ENCODE measurements around the gene TOB1. TPM values are rescaled to one million over a fixed set of nuclear protein-coding genes. Genes with fewer than 3 reads are reported as not detected.

The TOB1 gene
- total RNA-seq, 6 experiments from 2014 or later, result 76.3 to 94.1 (median 89.1) TPM

DNA sequence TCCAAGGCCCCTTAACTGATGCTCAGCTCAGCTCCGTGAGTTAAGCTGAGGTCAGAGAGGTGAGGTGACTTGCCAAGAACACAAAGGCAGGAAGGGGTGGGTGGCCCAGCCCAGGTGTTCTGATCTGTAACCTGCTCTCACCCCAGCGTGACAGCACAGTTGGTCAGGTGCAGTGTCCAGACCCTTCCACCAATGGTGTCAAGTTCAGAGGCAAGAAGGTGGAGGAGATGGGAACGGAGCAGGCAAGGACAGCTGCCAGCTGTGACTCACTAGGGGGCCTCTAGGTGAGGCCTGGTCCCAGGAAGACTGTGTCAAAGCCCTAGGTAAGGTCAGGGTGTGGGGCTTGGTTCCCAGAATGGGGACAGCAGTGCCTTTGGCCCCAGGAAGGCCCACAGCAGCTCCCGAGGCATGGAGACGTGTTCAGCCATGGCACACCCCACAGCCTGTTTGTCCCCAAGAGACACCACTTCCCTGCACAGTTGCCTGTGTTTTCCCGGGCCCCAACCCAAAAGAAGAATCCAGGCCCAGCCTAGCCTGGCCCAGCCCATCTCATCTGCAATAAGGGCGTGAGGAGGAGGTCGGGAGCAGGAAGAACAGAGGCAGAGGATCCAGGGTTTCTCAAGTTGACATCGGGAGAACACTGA, 23.5 kb downstream of the TOB1 start:
- no peak for DNase-seq
- H3K36me3 Mint-ChIP-seq (ENCODE audit: low read depth), result no peaks in the 10 kb centered on the region
- TF ChIP-seq, protein P1, sequence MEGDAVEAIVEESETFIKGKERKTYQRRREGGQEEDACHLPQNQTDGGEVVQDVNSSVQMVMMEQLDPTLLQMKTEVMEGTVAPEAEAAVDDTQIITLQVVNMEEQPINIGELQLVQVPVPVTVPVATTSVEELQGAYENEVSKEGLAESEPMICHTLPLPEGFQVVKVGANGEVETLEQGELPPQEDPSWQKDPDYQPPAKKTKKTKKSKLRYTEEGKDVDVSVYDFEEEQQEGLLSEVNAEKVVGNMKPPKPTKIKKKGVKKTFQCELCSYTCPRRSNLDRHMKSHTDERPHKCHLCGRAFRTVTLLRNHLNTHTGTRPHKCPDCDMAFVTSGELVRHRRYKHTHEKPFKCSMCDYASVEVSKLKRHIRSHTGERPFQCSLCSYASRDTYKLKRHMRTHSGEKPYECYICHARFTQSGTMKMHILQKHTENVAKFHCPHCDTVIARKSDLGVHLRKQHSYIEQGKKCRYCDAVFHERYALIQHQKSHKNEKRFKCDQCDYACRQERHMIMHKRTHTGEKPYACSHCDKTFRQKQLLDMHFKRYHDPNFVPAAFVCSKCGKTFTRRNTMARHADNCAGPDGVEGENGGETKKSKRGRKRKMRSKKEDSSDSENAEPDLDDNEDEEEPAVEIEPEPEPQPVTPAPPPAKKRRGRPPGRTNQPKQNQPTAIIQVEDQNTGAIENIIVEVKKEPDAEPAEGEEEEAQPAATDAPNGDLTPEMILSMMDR (IDR thresholded peaks at IDR 0.05), result no peak
- peaks cover 2% of the 10 kb centered on the region for H3K27me3 Mint-ChIP-seq (ENCODE audit: insufficient read depth)
- no peaks in the 10 kb centered on the region for H3K9me3 Mint-ChIP-seq
- H3K4me1 Mint-ChIP-seq (ENCODE audit: low read depth), result peaks cover 31% of the 10 kb centered on the region
- no peak overlapping the region for H3K27ac Mint-ChIP-seq
- no peak overlapping the region for H3K4me3 Mint-ChIP-seq

DNA sequence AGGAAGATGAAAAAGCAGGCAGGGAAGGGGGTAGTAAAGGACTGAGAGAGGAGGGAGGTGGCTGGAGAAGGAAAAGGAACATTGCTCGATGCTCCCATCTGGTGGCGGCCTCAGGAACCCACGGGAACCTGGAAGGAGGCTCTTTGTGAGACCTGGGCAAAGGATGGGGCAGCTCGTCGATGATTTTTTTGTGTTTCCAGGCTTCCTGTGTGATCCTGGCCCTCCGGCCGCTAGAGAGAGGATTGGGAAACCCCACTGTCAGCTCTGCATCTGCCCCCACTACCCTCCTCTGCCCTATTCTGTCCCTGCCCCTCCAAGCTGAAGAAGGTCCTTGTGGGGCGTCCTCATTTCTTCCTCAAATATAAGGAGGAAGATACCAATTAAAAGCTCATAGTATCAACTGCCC, 24.2 kb downstream of the TOB1 start:
- Mint-ChIP-seq H3K4me1 (ENCODE audit: low read depth) (peaks cover 31% of the 10 kb centered on the region), H3K4me3 (no peak overlapping the region), H3K36me3 (ENCODE audit: low read depth) (no peaks in the 10 kb centered on the region), H3K27ac (no peak overlapping the region), H3K9me3 (no peaks in the 10 kb centered on the region), H3K27me3 (ENCODE audit: insufficient read depth) (peaks cover 8% of the 10 kb centered on the region)
- TF ChIP-seq, protein P1 (IDR thresholded peaks at IDR 0.05), result peak; percentile 86
- DNase-seq, result peak; percentile 60

DNA sequence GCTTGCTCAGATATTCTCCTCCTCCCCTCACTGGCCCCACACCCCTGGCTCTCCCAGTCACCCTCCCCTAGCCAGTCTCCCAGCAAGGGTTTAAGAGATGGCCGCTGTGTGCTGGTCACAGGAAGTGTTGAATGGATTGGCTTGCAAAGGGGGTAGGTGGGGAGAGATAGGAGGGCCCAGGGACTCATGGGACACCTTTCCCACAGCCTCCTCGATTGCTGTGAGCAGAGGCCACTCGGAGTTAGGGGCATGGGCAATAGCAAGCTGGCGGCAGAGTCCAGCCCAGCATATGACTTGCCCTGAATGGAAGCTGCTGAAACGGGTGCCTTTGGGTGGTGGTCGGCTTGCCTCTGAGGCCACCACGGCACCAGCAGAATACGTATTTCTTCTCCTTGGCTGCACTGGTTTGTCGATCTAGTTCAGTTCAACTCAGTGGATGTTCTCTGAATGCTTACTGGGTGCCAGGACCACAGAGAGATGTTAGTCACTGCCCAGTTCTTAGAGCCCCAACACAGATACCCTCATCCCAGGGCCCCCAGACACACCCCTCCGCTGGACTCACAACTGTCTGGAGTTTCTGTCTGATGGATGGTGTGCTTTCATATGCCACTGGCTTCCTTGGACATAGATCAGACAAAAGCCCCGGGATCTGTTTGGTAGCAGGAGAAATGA, 24.7 kb downstream of the TOB1 start:
- Mint-ChIP-seq H3K27ac (no peak overlapping the region), H3K4me1 (ENCODE audit: low read depth) (peaks cover 31% of the 10 kb centered on the region)

DNA sequence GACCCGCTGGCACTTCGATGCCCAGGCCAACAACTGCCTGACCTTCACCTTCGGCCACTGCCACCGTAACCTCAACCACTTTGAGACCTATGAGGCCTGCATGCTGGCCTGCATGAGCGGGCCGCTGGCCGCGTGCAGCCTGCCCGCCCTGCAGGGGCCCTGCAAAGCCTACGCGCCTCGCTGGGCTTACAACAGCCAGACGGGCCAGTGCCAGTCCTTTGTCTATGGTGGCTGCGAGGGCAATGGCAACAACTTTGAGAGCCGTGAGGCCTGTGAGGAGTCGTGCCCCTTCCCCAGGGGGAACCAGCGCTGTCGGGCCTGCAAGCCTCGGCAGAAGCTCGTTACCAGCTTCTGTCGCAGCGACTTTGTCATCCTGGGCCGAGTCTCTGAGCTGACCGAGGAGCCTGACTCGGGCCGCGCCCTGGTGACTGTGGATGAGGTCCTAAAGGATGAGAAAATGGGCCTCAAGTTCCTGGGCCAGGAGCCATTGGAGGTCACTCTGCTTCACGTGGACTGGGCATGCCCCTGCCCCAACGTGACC, 25.8 kb downstream of the TOB1 start:
- no peak overlapping the region for H3K27ac Mint-ChIP-seq
- TF ChIP-seq, protein P1 (IDR thresholded peaks at IDR 0.05), result no peak
- peaks cover 12% of the 10 kb centered on the region for H3K27me3 Mint-ChIP-seq (ENCODE audit: insufficient read depth)
- H3K4me1 Mint-ChIP-seq (ENCODE audit: low read depth), result peaks cover 21% of the 10 kb centered on the region
- no peaks in the 10 kb centered on the region for H3K9me3 Mint-ChIP-seq
- no peak for DNase-seq
- H3K36me3 Mint-ChIP-seq (ENCODE audit: low read depth), result no peaks in the 10 kb centered on the region
- H3K4me3 Mint-ChIP-seq, result no peak overlapping the region

More for the DNA sequence above, 24.7 kb downstream of the TOB1 start:
- Mint-ChIP-seq H3K36me3 (ENCODE audit: low read depth) (no peaks in the 10 kb centered on the region), H3K9me3 (no peaks in the 10 kb centered on the region), H3K4me3 (no peak overlapping the region), H3K27me3 (ENCODE audit: insufficient read depth) (peaks cover 10% of the 10 kb centered on the region)
- DNase-seq, result no peak
- TF ChIP-seq, protein P1 (IDR thresholded peaks at IDR 0.05), result no peak

DNA sequence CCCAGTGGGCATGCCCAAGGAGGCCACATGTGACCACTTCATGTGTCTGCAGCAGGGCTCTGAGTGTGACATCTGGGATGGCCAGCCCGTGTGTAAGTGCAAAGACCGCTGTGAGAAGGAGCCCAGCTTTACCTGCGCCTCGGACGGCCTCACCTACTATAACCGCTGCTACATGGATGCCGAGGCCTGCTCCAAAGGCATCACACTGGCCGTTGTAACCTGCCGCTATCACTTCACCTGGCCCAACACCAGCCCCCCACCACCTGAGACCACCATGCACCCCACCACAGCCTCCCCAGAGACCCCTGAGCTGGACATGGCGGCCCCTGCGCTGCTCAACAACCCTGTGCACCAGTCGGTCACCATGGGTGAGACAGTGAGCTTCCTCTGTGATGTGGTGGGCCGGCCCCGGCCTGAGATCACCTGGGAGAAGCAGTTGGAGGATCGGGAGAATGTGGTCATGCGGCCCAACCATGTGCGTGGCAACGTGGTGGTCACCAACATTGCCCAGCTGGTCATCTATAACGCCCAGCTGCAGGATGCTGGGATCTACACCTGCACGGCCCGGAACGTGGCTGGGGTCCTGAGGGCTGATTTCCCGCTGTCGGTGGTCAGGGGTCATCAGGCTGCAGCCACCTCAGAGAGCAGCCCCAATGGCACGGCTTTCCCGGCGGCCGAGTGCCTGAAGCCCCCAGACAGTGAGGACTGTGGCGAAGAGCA, 26.4 kb downstream of the TOB1 start:
- no peak overlapping the region for H3K4me3 Mint-ChIP-seq
- H3K9me3 Mint-ChIP-seq, result no peaks in the 10 kb centered on the region
- peaks cover 15% of the 10 kb centered on the region; the same call in 1 of the 2 replicates for H3K27me3 Mint-ChIP-seq (ENCODE audit: insufficient read depth)
- H3K36me3 Mint-ChIP-seq (ENCODE audit: low read depth), result no peaks in the 10 kb centered on the region
- H3K27ac Mint-ChIP-seq, result no peak overlapping the region
- no peak for DNase-seq
- TF ChIP-seq, protein P1 (IDR thresholded peaks at IDR 0.05), result no peak
- peaks cover 19% of the 10 kb centered on the region for H3K4me1 Mint-ChIP-seq (ENCODE audit: low read depth)
